ENCODE measurements around the gene GID8.

The GID8 gene

DNA sequence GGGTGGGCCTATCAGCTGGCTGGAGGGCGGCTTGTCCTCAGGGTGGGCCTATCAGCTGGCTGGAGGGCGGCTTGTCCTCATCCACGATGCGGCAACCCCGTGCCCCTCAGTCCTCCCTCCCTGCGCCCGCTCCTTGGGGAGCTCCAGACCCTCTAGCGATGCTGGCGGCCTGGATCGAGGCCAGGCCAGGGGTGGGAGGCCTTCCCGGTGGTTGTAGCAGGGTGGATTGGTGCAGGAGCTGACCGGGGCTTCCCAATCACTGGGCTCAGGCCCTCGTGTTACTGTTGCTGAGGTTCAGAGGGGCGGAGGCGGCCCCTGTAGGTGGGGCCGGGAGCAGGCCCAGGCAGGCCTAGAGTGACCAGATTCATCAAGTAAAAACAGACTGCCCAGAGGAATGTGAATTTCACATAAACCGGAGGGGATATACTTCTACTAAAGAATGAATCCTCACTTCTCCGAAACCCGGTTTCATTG lies 23.4 kb downstream of the GID8 start:
- peaks cover 6% of the 10 kb centered on the region for H3K4me1 Mint-ChIP-seq
- H3K27ac Mint-ChIP-seq, result no peak overlapping the region
- H3K27me3 Mint-ChIP-seq, result no peaks in the 10 kb centered on the region
- no peaks in the 10 kb centered on the region for H3K9me3 Mint-ChIP-seq
- no peak overlapping the region for H3K4me3 Mint-ChIP-seq
- peaks cover 56% of the 10 kb centered on the region for H3K36me3 Mint-ChIP-seq
- no peak for ATAC-seq

GRCh38 chr20:62961799-62962198 lies 23.9 kb downstream of the GID8 start:
- Mint-ChIP-seq H3K36me3 (peaks cover 56% of the 10 kb centered on the region), H3K9me3 (no peaks in the 10 kb centered on the region), H3K4me1 (peaks cover 2% of the 10 kb centered on the region), H3K27ac (no peak overlapping the region), H3K27me3 (no peaks in the 10 kb centered on the region), H3K4me3 (no peak overlapping the region)
- ATAC-seq, result no peak

DNA sequence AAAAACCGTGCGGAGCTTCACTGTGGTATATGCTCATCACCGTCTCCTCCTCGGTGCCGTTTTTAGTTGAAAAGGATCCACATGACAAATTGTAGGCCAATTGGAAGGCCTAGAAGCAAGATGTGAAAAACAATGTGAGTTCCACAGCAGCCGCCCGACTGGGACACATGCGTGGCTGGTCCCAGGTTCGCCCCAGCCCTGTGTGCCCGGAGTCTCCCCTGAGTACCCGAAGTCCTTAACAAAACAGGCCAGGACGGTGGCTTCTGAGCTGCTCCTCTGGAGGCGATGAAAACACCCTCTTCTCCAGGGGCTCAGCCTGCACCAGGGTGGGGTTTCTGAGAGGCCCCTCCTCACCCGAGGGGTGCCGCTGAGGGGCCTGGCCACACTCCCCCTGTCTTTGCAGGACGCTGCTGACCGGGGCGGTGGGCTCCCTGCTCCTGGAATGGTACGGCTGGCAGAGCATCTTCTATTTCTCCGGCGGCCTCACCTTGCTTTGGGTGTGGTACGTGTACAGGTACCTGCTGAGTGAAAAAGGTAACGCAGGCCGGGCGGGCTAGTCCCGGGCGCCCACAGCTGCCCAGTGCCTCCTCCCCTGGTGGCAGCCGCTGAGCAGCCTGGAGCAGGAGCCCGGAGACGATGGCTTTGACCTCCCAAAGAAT lies 24.4 kb downstream of the GID8 start:
- Mint-ChIP-seq H3K9me3 (no peaks in the 10 kb centered on the region), H3K36me3 (peaks cover 50% of the 10 kb centered on the region), H3K4me1 (no peaks in the 10 kb centered on the region), H3K27ac (no peak overlapping the region), H3K4me3 (no peak overlapping the region), H3K27me3 (no peaks in the 10 kb centered on the region)
- ATAC-seq, result no peak

DNA sequence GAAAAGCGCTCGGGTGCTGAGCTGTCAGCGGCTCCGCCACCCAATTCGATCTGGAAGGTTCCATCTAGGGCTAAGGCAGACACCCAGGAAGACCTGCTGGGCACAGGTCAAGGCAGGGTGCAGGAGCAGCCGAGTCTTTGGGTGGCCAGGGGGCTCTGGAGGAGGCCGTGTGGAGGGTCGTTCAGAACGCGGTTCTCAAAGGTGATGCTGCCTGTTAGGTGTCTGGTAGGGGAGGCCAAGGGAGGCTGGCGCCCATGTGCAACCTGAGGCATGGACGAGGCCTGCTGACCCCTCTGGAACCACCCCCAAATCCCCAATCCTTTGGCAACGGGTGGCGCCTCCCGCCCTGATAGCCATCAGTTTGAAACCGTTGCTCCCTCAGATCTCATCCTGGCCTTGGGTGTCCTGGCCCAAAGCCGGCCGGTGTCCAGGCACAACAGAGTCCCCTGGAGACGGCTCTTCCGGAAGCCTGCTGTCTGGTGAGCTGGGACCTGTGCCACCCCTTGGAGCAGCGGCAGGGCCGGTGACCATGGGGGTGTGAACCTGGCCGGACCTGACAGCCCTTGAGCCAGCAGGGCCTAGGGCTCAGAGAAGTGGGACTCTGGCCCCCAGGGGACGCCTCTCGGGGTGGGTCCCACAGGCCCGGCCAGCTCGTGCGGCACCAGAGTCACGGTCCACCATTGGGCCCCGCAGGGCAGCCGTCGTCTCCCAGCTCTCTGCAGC lies 25.1 kb downstream of the GID8 start:
- Mint-ChIP-seq H3K4me3 (no peak overlapping the region), H3K27ac (no peak overlapping the region), H3K9me3 (no peaks in the 10 kb centered on the region), H3K4me1 (no peaks in the 10 kb centered on the region), H3K27me3 (no peaks in the 10 kb centered on the region), H3K36me3 (peaks cover 43% of the 10 kb centered on the region)
- no peak for ATAC-seq

DNA sequence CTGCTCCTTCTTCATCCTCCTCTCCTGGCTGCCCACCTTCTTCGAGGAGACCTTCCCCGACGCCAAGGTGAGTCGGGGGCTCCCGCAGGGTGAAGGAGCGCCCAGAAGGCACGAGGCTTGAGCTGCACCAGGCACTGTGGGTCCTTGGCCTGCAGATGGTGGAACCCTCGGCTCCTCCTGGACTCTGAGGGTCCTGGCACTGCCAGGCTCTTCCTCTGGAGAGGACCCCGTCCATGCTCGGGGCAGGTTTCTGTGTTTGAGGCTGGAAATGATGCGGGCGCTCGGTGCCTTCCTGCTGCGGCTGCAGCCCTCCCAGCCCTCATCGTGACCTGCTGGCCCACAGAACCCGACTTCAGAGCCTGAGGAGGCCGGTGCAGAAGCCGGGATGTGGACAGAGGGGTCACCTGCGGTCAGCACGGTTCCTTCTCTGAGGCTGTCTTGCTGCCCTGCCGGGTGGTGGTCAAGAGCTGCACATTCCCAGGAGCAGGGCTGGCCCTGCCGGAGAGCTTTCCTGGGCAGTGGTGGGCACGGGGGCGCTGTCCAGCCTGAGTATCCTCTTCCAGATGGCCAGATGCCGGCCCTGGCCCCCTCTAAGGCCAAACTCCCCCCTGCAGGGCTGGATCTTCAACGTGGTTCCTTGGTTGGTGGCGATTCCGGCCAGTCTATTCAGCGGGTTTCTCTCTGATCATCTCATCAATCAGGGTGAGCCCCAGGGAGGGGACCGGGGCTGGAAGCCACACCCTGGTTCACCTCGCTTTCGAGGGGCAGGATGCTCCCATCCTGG lies 25.9 kb downstream of the GID8 start:
- H3K9me3 Mint-ChIP-seq, result no peaks in the 10 kb centered on the region
- no peak overlapping the region for H3K27ac Mint-ChIP-seq
- H3K4me1 Mint-ChIP-seq, result no peaks in the 10 kb centered on the region
- peaks cover 41% of the 10 kb centered on the region for H3K36me3 Mint-ChIP-seq
- ATAC-seq, result no peak
- H3K27me3 Mint-ChIP-seq, result no peaks in the 10 kb centered on the region
- no peak overlapping the region for H3K4me3 Mint-ChIP-seq

GRCh38 chr20:62964700-62965099 lies 26.8 kb downstream of the GID8 start:
- H3K27me3 Mint-ChIP-seq, result no peaks in the 10 kb centered on the region
- no peaks in the 10 kb centered on the region for H3K4me1 Mint-ChIP-seq
- peaks cover 40% of the 10 kb centered on the region for H3K36me3 Mint-ChIP-seq
- ATAC-seq, result no peak
- H3K27ac Mint-ChIP-seq, result no peak overlapping the region
- H3K4me3 Mint-ChIP-seq, result no peak overlapping the region
- H3K9me3 Mint-ChIP-seq, result no peaks in the 10 kb centered on the region

- H3K36me3 Mint-ChIP-seq, result peaks cover 34% of the 10 kb centered on the region
These were observed 27.4 kb downstream of the GID8 start for GRCh38 chr20:62965363-62965771.

DNA sequence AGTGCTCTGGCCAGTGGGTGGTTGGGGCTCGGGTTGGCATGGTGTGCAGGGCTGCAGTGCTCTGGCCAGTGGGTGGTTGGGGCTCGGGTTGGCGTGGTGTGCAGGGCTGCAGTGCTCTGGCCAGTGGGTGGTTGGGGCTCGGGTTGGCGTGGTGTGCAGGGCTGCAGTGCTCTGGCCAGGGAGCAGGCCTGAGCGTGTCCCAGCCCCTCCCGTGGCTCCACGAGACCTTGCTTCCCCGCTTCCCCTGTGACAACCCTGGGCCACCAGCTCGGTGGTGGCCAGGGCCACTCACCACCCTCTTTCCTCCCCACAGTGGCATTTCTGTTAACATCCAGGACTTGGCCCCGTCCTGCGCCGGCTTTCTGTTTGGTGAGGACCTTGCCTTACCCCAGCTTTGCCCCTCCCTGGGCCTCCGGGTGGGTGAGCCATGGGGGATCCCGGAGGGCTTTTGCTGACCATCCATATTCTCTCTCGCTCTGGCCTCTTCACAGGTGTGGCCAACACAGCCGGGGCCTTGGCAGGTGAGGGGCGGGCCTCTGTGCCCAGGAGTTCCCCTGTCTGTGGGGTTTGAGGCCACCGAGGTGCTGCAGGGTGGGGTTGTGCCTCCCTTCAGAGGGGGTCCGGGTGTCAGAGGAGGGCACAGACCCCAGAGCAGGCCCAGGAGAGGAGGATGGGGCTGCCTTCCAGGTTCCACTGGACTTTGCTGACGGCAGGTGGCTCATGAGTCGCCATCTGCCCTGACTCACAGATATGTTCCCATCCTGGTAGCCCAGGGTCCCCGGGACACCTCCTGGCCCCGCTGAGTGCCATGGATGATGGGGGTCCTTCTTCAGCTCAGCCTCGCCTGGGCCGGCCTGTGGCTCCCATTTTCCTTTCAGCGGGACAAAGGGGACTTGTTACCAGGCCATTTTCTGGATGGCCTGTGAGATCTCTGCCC lies 28.5 kb downstream of the GID8 start:
- no peak overlapping the region for H3K27ac Mint-ChIP-seq
- peaks cover 7% of the 10 kb centered on the region for H3K27me3 Mint-ChIP-seq
- no peak for ATAC-seq
- H3K4me3 Mint-ChIP-seq, result no peak overlapping the region
- peaks cover 27% of the 10 kb centered on the region for H3K36me3 Mint-ChIP-seq
- H3K4me1 Mint-ChIP-seq, result peaks cover 3% of the 10 kb centered on the region
- H3K9me3 Mint-ChIP-seq, result no peaks in the 10 kb centered on the region

More at GRCh38 chr20:62965363-62965771, 27.4 kb downstream of the GID8 start:
- Mint-ChIP-seq H3K9me3 (no peaks in the 10 kb centered on the region), H3K4me3 (no peak overlapping the region), H3K27ac (no peak overlapping the region), H3K27me3 (no peaks in the 10 kb centered on the region), H3K4me1 (no peaks in the 10 kb centered on the region)
- ATAC-seq, result no peak

DNA sequence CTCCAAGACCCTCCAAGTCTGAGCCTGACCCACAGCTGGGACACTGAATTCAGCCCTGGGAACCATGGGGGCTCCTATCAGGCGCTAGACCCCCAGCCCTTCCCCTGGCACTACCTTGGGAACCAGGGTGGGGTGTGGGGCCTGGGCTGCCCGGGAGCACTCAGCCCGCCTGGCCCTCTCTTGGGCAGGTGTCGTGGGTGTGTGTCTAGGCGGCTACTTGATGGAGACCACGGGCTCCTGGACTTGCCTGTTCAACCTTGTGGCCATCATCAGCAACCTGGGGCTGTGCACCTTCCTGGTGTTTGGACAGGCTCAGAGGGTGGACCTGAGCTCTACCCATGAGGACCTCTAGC lies 29.2 kb downstream of the GID8 start:
- ATAC-seq, result no peak
- peaks cover 21% of the 10 kb centered on the region for H3K36me3 Mint-ChIP-seq
- peaks cover 9% of the 10 kb centered on the region for H3K4me1 Mint-ChIP-seq
- H3K27ac Mint-ChIP-seq, result no peak overlapping the region
- H3K4me3 Mint-ChIP-seq, result no peak overlapping the region
- peaks cover 13% of the 10 kb centered on the region for H3K27me3 Mint-ChIP-seq
- no peaks in the 10 kb centered on the region for H3K9me3 Mint-ChIP-seq

DNA sequence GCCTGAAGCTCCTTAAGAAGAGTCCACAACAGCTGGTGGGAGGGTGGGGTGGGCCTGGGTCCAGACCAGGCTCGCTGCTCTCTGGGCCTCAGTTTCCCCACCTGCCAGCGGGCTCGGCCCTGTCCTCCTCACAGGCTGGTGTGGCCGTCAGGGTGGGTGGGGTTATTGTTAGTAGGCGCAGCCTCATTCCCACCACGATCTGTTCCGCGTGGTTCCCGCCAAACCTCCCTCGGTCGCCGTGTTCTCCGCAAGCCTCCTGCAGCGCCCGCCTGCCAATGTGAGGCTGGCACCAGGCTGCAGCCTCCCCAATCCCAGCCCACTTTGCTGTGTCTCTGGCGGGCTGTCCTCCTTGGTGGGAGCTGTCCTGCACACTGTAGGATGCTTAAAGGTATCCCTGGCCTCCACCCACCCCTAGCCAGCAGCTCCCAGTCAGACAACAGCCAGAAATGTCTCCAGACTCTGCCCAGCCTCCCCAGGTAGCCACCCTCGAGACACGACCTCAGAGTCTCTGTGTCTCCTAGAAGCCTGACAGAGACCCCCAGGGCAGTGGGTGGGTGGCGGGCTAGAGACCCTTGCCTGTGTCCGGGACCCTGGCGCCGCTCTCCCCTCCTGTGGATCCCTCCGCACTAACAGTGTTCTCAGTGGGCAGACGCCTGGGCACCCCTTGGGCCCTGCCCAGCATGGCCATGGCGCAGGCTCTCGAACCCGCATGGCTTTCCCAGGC lies 29.8 kb downstream of the GID8 start:
- Mint-ChIP-seq H3K4me3 (no peak overlapping the region), H3K4me1 (peaks cover 16% of the 10 kb centered on the region), H3K27me3 (peaks cover 20% of the 10 kb centered on the region), H3K27ac (no peak overlapping the region), H3K9me3 (no peaks in the 10 kb centered on the region), H3K36me3 (peaks cover 21% of the 10 kb centered on the region)
- ATAC-seq, result no peak

DNA sequence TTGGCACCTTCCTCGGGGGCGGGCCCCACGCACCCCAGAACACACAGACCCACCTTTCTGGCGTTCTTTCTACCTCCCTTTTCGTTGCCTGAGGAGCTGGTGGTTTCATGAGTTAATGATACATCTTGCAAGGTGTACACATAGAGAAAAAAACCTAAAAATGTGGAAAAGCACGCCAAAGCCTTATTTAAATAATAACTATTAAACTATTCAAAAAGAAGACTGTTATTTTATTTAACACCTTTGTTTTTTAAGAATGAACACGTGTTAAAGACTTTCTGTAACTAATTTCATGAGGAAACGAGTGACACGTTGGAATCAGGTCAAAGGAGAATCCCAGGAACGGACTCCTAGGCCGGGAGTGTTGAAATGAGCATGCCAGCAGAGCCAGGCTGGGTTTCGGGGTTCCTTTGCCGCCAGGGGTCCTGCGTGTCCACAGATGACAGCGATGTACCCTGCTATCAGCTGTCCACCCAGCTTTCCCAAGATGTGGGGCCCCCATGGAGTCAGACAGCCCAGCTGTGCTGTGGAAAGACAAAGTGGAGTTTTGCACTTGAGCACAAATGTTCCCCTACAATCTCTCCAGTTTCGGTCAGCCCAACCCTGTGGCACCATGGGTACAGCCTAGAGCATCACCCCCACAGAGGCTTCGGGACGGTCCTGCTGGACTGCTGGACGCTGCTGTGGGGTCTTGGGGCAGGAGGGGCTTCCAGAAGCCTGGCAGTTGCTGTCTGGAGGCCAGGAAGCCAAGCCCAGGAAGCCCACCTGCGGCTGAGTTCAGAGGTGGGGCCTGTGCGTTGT lies 30.6 kb downstream of the GID8 start:
- H3K4me1 Mint-ChIP-seq, result peaks cover 17% of the 10 kb centered on the region
- no peak overlapping the region for H3K27ac Mint-ChIP-seq
- H3K4me3 Mint-ChIP-seq, result no peak overlapping the region
- H3K27me3 Mint-ChIP-seq, result peaks cover 26% of the 10 kb centered on the region
- H3K36me3 Mint-ChIP-seq, result peaks cover 21% of the 10 kb centered on the region
- H3K9me3 Mint-ChIP-seq, result no peaks in the 10 kb centered on the region
- ATAC-seq, result no peak

- Mint-ChIP-seq H3K27ac (no peak overlapping the region), H3K36me3 (peaks cover 14% of the 10 kb centered on the region), H3K27me3 (peaks cover 32% of the 10 kb centered on the region), H3K4me1 (peaks cover 17% of the 10 kb centered on the region), H3K4me3 (no peak overlapping the region), H3K9me3 (no peaks in the 10 kb centered on the region)
- ATAC-seq, result no peak
These were observed 31.3 kb downstream of the GID8 start for GRCh38 chr20:62969179-62969760.

GRCh38 chr20:62969939-62970306 lies 32.0 kb downstream of the GID8 start:
- no peaks in the 10 kb centered on the region for H3K9me3 Mint-ChIP-seq
- H3K4me3 Mint-ChIP-seq, result no peak overlapping the region
- ATAC-seq, result no peak
- H3K27me3 Mint-ChIP-seq, result peaks cover 39% of the 10 kb centered on the region
- peaks cover 17% of the 10 kb centered on the region for H3K4me1 Mint-ChIP-seq
- H3K27ac Mint-ChIP-seq, result no peak overlapping the region
- H3K36me3 Mint-ChIP-seq, result peaks cover 11% of the 10 kb centered on the region

All from stimulated activated memory B cell treated with anti-CD40 and anti-IgM and Interleukin-4, amounts not matched to agents 10 μg/mL and 1 μg/mL and 100 μg/mL, for 72 hours (primary cell).